K562 (cell line): ENCODE measurements around the gene RGL4. TPM values are rescaled to one million over a fixed set of nuclear protein-coding genes. Genes with fewer than 3 reads are reported as not detected.

Source experiments
- ATAC-seq: fragments of 200-7000 bp; cut with Tn5 transposase; 3 replicates; pipeline ENCODE4 v1.9.1; 2020; ENCODE audit warnings: moderate library complexity
- BruUV-seq: library from RNA; stranded (reverse); fragments of 400-500 nt; replicated peaks from 2 replicates; lab custom pipeline; 2021; lab: Mats Ljungman, UMichigan
- CTCF ChIA-PET: fragments of 300-600 bp; formaldehyde crosslinking; extraction: SDS; loops from one replicate; lab custom pipeline; 2021; ENCODE audit warnings: low intra/inter-chr PET ratio; lab: Yijun Ruan, JAX
- POLR2A ChIA-PET: fragments of 300-600, 350-650 bp; sonication (Branson Sonifier 250); formaldehyde crosslinking; extraction: SDS; loops from one replicate; lab custom pipeline; 2021; ENCODE audit warnings: antibody characterized with exemption, inconsistent platforms; lab: Yijun Ruan, JAX
- DNase-seq, 4 experiments: peaks; one replicate each; pipeline versions ENCODE4 v3.0.0 to v3.0.0-alpha.2; 2011 to 2018; ENCODE audit warnings: low spot score in 3 of 4, mixed read lengths in 3 of 4; ENCODE audit errors: extremely low read depth in 1 of 4
- FAIRE-seq: peaks from 2 replicates; lab custom pipeline; 2011; peaks lifted over from hg19 to GRCh38; lab: Jason Lieb, UNC
- H2AFZ ChIP-seq: 2 replicates; pipeline ENCODE4 v1.6.0; 2011; ENCODE audit warnings: low read depth, low read length, control low read depth, inconsistent platforms
- H3K27ac ChIP-seq: fragments of 200-600 bp; 3 replicates; pipeline ENCODE4 v1.8.0; 2011; ENCODE audit warnings: low read depth, mild to moderate bottlenecking, control low read depth, inconsistent platforms, low read length, moderate library complexity, mixed read lengths; ENCODE audit errors: extremely low read depth
- H3K27me3 ChIP-seq, 2 experiments: fragments of 300-600 bp in 1 of 2; 2 replicates in 1 of 2; 3 replicates in 1 of 2; pipeline versions ENCODE4 v1.6.0 to v1.8.0; 2011; ENCODE audit warnings: inconsistent platforms in 2 of 2, low read length in 2 of 2, mild to moderate bottlenecking in 1 of 2, mixed read lengths in 1 of 2, moderate library complexity in 1 of 2; ENCODE audit not compliant: control insufficient read depth in 2 of 2, insufficient read depth in 2 of 2
- H3K36me3 ChIP-seq: fragments of 300-600 bp; 3 replicates; pipeline ENCODE4 v1.8.0; 2011; ENCODE audit warnings: mild to moderate bottlenecking, low read length, inconsistent platforms; ENCODE audit not compliant: control insufficient read depth, insufficient read depth
- H3K4me1 ChIP-seq, 2 experiments: fragments of 200-600 bp in 1 of 2; replicated peaks in 1 of 2; 2 replicates in 1 of 2; 3 replicates in 1 of 2; pipeline versions ENCODE4 v1.5.1 to v1.8.0; 2011; ENCODE audit warnings: inconsistent platforms in 2 of 2, low read length in 2 of 2, mild to moderate bottlenecking in 1 of 2, mixed read lengths in 1 of 2, moderate library complexity in 1 of 2; ENCODE audit not compliant: control insufficient read depth in 2 of 2, insufficient read depth in 2 of 2
- H3K4me2 ChIP-seq: 2 replicates; pipeline ENCODE4 v1.6.1; 2011; ENCODE audit warnings: low read length, control low read depth, inconsistent platforms, mixed read lengths; ENCODE audit not compliant: insufficient read depth
- H3K4me3 ChIP-seq: fragments of 200-600 bp; sonication (generic), shearing (Covaris generic); 2 replicates; pipeline ENCODE4 v1.5.1; 2016; ENCODE audit warnings: control low read depth, inconsistent platforms
- H3K79me2 ChIP-seq: fragments of 200-600 bp; 3 replicates; pipeline ENCODE4 v1.8.0; 2011; ENCODE audit warnings: low read length, inconsistent platforms; ENCODE audit not compliant: control insufficient read depth, insufficient read depth
- H3K9ac ChIP-seq, 2 experiments: 2 replicates each; pipeline versions ENCODE4 v1.6.0 to v1.6.1; 2011; ENCODE audit warnings: low read depth in 2 of 2, low read length in 2 of 2, control low read depth in 1 of 2, inconsistent platforms in 1 of 2, mild to moderate bottlenecking in 1 of 2, mixed read lengths in 1 of 2; ENCODE audit not compliant: insufficient read depth in 1 of 2
- H3K9me1 ChIP-seq: one replicate; pipeline ENCODE4 v1.6.0; 2011; ENCODE audit warnings: inconsistent platforms, mild to moderate bottlenecking, low read length, moderate library complexity; ENCODE audit not compliant: control insufficient read depth, insufficient read depth
- H3K9me3 ChIP-seq: replicated peaks from 2 replicates; pipeline ENCODE4 v1.5.1; 2011; ENCODE audit warnings: low read depth, low read length, inconsistent platforms; ENCODE audit not compliant: control insufficient read depth, insufficient read depth
- H4K20me1 ChIP-seq: replicated peaks from 2 replicates; pipeline ENCODE4 v1.6.1; 2011; ENCODE audit warnings: low read length, inconsistent platforms, mixed read lengths; ENCODE audit not compliant: control insufficient read depth, insufficient read depth
- GTF2F1 ChIP-seq: IDR thresholded peaks from 2 replicates; pipeline ENCODE4 v1.6.1; 2011; ENCODE audit warnings: low read depth, low read length, improper control_type of control experiment
- HCFC1 ChIP-seq: IDR thresholded peaks from 2 replicates; pipeline ENCODE4 v1.6.1; 2012; ENCODE audit warnings: low read depth, low read length, improper control_type of control experiment
- MNT ChIP-seq, 2 experiments: fragments of 450-650 bp; conservative IDR thresholded peaks; 2 replicates each; pipeline ENCODE4 v1.6.1; 2017; ENCODE audit warnings: mild to moderate bottlenecking in 2 of 2, moderate library complexity in 2 of 2
- NR2C2 ChIP-seq, 2 experiments: fragments of 200-800 bp in 1 of 2; sonication (Bioruptor generic) in 1 of 2; sonication (generic) in 1 of 2; formaldehyde crosslinking in 1 of 2; IDR thresholded peaks; 2 replicates each; pipeline versions ENCODE4 v1.6.1 to v1.8.0; 2016 to 2022; ENCODE audit warnings: mild to moderate bottlenecking in 1 of 2, missing compliant biosample characterization in 1 of 2, missing genetic modification characterization in 1 of 2, missing genetic modification reagents in 1 of 2
- POLR2G ChIP-seq: fragments of 200-400 bp; formaldehyde crosslinking; IDR thresholded peaks from 2 replicates; pipeline ENCODE4 v1.6.1; 2017; ENCODE audit warnings: low read depth, mild to moderate bottlenecking, antibody characterized with exemption, low read length, moderate library complexity
- STAT6 ChIP-seq: sonication (generic); formaldehyde crosslinking; IDR thresholded peaks from 2 replicates; pipeline ENCODE4 v1.8.1; 2023; ENCODE audit warnings: mild to moderate bottlenecking, missing genetic modification reagents
- TSC22D4 ChIP-seq: fragments of 450-650 bp; IDR thresholded peaks from 2 replicates; pipeline ENCODE4 v1.6.1; 2016; ENCODE audit warnings: missing genetic modification characterization, missing biosample characterization, control low read depth
- WGBS: fragments of 100-300 bp; shearing (Covaris generic); methylation state at CpG from one replicate; pipeline ENCODE4 v1.1.6; 2016; ENCODE audit warnings: low coverage, mixed read lengths; ENCODE audit not compliant: insufficient coverage; ENCODE audit errors: missing lambda C conversion rate; 5-methylcytosine and 5-hydroxymethylcytosine counted together
- in situ Hi-C: fragments of 300-500 bp; cut with MboI; formaldehyde crosslinking; loops from 4 replicates; pipeline ENCODE4 v1.15.0; 2018; ENCODE audit warnings: inconsistent platforms, mixed read lengths
- intact Hi-C: fragments of 100-400 bp; cut with micrococcal nuclease; formaldehyde crosslinking; loops from 2 replicates; pipeline ENCODE4 v1.14.2; 2022
- polyA plus RNA-seq, 8 experiments: library from polyadenylated mRNA; depleted of rRNA in 4 of 8; stranded (reverse) in 5 of 8; unstranded in 3 of 8; fragments of >200 nt; fragmentation: Nextera tagmentation in 2 of 8; fragmentation: Illumina TruSeq in 1 of 8; extraction: Ambion mirVana in 2 of 8; extraction: Trizol in 1 of 8; gene quantifications; 2 replicates each; pipeline versions ENCODE4 v1.2.1 to v1.2.3, GENCODE V29; 2011 to 2014; ENCODE audit warnings: inconsistent platforms in 1 of 8, missing spikeins in 1 of 8
- total RNA-seq, 7 experiments: library from RNA; depleted of rRNA in 6 of 7; stranded (reverse); fragments of >200 nt in 6 of 7; fragmentation: Illumina TruSeq in 2 of 7; extraction: Trizol in 2 of 7; gene quantifications; 2 replicates each; pipeline versions ENCODE4 v1.2.1 to v1.2.3, GENCODE V29; 2011 to 2021; ENCODE audit warnings: low replicate concordance in 1 of 7

The RGL4 gene
- total and polyA plus RNA-seq, 9 of the 15 experiments (the other 6 are each of a cell fraction or from before 2014, with no cell fraction given), result not detected

- Histone ChIP-seq H3K79me2 (no peaks in the 10 kb centered on the region), H2AFZ (no peak overlapping the region), H3K4me3 (no peak overlapping the region), H3K9me3 (no peaks in the 10 kb centered on the region), H3K27ac (no peak overlapping the region), H3K27me3 (no peaks in the 10 kb centered on the region), H3K4me1 (no peaks in the 10 kb centered on the region), H3K9me1 (peaks cover 2% of the 10 kb centered on the region), H3K36me3 (0 out of 3 replicates have a peak, but pooled peaks cover 6% of the 10 kb centered on the region), H3K9ac (no peak overlapping the region), H3K4me2 (no peak overlapping the region), H4K20me1 (no peaks in the 10 kb centered on the region)
- intact Hi-C loops, result no loop called here
- 88% methylated on average over 8 of the region's 18 CpGs for WGBS
- no peak for ATAC-seq
- no peak for DNase-seq
- in situ Hi-C loops, result no loop called here
- BruUV-seq, result no TSS peak
- ChIA-PET POLR2A (interaction anchor here (0.6 kb wide), 1 partner anchor 10 kb away, joined by 3 read pairs; no protein-coding TSS in a partner anchor), CTCF (no interaction called here)
- FAIRE-seq, result no peak
- TF ChIP-seq POLR2G, result 0 out of 2 replicates have a peak, but pooled peaks have one; percentile 13
- no peak for TF ChIP-seq STAT6 (CRISPR knock-in tag)
Observed at GRCh38 chr22:23649071-23649501, 41.7 kb upstream of the RGL4 start.

- Histone ChIP-seq H4K20me1 (no peaks in the 10 kb centered on the region), H3K36me3 (0 out of 3 replicates have a peak, but pooled peaks cover 6% of the 10 kb centered on the region), H3K27ac (no peak overlapping the region), H3K79me2 (no peaks in the 10 kb centered on the region), H3K4me3 (no peak overlapping the region), H3K27me3 (no peaks in the 10 kb centered on the region), H3K4me1 (no peaks in the 10 kb centered on the region), H3K9me3 (no peaks in the 10 kb centered on the region), H3K9ac (no peak overlapping the region), H3K9me1 (peaks cover 2% of the 10 kb centered on the region), H3K4me2 (no peak overlapping the region), H2AFZ (no peak overlapping the region)
- ChIA-PET POLR2A (no interaction called here), CTCF (no interaction called here)
- intact Hi-C loops, result no loop called here
- ATAC-seq (no peak), FAIRE-seq (no peak), DNase-seq (no peak)
- WGBS, result 92% methylated on average over 6 of the region's 6 CpGs
- no TSS peak for BruUV-seq
- in situ Hi-C loops, result no loop called here
- no peak for TF ChIP-seq GTF2F1
- TF ChIP-seq NR2C2 (CRISPR knock-in tag; IDR thresholded peaks at IDR 0.05), result no peak
- TF ChIP-seq NR2C2 (tag; IDR thresholded peaks at IDR 0.05), result no peak
- TF ChIP-seq HCFC1, result no peak
- TF ChIP-seq MNT (conservative IDR thresholded peaks at IDR 0.05), result no peak
- no peak for TF ChIP-seq TSC22D4 (tag)
Observed at GRCh38 chr22:23651676-23652075, 39.1 kb upstream of the RGL4 start.
